ENCODE data around the gene POP7. TPM values are rescaled to one million over a fixed set of nuclear protein-coding genes. Genes with fewer than 3 reads are reported as not detected.
"Not testable (repeated sequence)": the region's sequence is repeated elsewhere in the genome, so short reads cannot be mapped to it uniquely, and the experiment has no call there.

POP7 gene
- polyA plus RNA-seq, 1 experiment, result 35.2 TPM

DNA sequence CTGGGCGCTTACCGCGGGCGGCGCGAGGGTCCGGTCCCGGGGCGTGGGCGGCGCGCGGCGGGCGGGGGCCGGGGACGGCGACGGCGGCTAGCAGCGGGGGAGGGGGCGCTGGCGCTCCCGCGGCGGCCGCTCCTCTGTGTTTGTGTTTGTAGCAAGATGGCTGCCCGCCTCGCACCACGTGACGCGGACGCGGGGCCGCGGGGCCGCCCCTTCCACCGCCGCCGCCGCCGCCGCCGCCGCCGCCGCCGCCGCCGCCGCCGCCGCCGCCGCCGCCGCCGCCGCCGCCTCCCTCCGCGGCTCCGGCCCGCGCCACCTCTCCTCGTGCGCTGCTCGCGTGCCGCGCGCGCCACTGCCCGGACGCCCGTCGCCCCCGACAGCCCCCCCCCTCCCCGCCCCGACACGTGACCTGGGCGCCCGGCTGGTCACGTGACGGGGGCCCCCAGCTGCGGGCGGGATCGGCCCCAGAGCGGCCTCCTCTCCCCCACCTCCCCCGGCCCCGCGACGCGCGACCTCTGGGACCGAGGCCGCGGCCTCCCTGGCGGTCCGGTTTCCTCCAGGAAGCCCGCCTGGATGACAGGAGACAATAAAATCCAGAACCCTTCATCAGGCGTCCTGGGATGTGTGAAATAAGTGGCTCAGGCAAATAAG is 11.7 kb upstream of the POP7 start, which contains the start of gene GIGYF1:
GIGYF1 (minus strand) TSS at position 153 of the 648 bp plus-strand sequence. CDS start 6,012 bp downstream, outside the sequence.
- peak within 1 kb of the TSS; percentile 74 for H3K4me3 ChIP-seq (ENCODE audit: low read depth, low read length)
- no peaks in the 10 kb centered on the region; the same call in 1 of the 2 replicates for H3K27me3 ChIP-seq (ENCODE audit: control insufficient read depth, insufficient read depth, low read length)
- DNase-seq (ENCODE audit: low read depth), result no peak
- H3K36me3 ChIP-seq (ENCODE audit: control insufficient read depth, insufficient read depth, low read length), result peaks cover 3% of the 10 kb centered on the region
- ChIA-PET CTCF (interaction anchor here (5.7 to 10.3 kb wide), 4 partner anchors 11 to 132 kb away, joined by 42 to 162 read pairs (median 97); partner anchors contain the start of genes FBXO24, LRCH4 and POP7), POLR2A (no interaction called here)
- TF ChIP-seq, protein P1, sequence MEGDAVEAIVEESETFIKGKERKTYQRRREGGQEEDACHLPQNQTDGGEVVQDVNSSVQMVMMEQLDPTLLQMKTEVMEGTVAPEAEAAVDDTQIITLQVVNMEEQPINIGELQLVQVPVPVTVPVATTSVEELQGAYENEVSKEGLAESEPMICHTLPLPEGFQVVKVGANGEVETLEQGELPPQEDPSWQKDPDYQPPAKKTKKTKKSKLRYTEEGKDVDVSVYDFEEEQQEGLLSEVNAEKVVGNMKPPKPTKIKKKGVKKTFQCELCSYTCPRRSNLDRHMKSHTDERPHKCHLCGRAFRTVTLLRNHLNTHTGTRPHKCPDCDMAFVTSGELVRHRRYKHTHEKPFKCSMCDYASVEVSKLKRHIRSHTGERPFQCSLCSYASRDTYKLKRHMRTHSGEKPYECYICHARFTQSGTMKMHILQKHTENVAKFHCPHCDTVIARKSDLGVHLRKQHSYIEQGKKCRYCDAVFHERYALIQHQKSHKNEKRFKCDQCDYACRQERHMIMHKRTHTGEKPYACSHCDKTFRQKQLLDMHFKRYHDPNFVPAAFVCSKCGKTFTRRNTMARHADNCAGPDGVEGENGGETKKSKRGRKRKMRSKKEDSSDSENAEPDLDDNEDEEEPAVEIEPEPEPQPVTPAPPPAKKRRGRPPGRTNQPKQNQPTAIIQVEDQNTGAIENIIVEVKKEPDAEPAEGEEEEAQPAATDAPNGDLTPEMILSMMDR (IDR thresholded peaks at IDR 0.05; ENCODE audit: insufficient read depth, low read depth, low read length), result no peak

DNA sequence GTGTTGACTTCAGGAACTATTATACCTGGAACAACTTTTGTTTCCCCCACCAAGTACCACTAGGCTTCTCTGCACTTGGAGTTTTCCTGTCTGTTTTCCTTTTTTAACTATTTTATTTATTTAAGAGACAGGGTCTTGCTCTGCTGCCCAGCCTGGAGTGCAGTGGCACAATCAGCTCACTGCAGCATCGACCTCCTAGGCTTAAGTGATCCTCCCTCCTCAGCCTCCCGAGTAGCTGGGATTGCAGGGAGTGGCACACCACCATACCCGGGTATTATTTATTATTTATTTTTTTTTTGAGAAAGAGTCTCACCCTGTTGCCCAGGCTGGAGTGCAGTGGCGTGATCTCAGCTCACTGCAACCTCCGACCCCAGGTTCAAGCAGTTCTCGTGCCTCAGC is 9.8 kb upstream of the POP7 start:
- TF ChIP-seq, protein P1 (IDR thresholded peaks at IDR 0.05; ENCODE audit: insufficient read depth, low read depth, low read length), result no peak
- Histone ChIP-seq H3K36me3 (ENCODE audit: control insufficient read depth, insufficient read depth, low read length) (peaks cover 1% of the 10 kb centered on the region; the same call in 1 of the 2 replicates), H3K27me3 (ENCODE audit: control insufficient read depth, insufficient read depth, low read length) (no peaks in the 10 kb centered on the region; the same call in 1 of the 2 replicates), H3K4me3 (ENCODE audit: low read depth, low read length) (no peak overlapping the region)
- POLR2A ChIA-PET, result no interaction called here
- no peak for DNase-seq (ENCODE audit: low read depth)
- CTCF ChIA-PET, result interaction anchor here (1.8 to 10.3 kb wide), 2 partner anchors 9 to 132 kb away, joined by 5 to 84 read pairs; partner anchors contain the start of gene POP7

DNA sequence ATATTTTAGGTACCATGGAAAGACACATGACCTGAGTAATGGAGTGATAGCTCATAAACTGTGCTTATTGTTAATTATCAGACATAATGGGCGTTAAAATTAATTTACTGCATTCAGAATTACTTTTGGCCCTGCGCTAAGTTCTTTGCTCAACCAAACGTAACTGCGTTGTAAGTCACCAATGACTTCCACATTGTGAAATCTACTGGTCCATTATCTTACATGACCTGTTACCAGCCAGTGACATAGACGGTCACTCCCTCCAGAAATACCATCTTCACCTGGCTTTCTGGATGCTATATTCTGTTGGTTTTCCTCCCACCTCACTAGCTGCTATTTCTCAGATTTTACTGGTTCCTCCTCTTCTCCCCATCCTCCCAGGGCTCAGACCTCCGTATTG is 6.9 kb upstream of the POP7 start:
- Histone ChIP-seq H3K36me3 (ENCODE audit: control insufficient read depth, insufficient read depth, low read length) (no peaks in the 10 kb centered on the region), H3K4me3 (ENCODE audit: low read depth, low read length) (no peak overlapping the region), H3K27me3 (ENCODE audit: control insufficient read depth, insufficient read depth, low read length) (no peaks in the 10 kb centered on the region; the same call in 1 of the 2 replicates)
- POLR2A ChIA-PET, result no interaction called here
- DNase-seq (ENCODE audit: low read depth), result no peak
- TF ChIP-seq, protein P1 (IDR thresholded peaks at IDR 0.05; ENCODE audit: insufficient read depth, low read depth, low read length), result no peak
- CTCF ChIA-PET, result interaction anchor here (2.3 kb wide), 1 partner anchor 153 kb away, joined by 8 read pairs; the partner anchor contains the start of gene SLC12A9

DNA sequence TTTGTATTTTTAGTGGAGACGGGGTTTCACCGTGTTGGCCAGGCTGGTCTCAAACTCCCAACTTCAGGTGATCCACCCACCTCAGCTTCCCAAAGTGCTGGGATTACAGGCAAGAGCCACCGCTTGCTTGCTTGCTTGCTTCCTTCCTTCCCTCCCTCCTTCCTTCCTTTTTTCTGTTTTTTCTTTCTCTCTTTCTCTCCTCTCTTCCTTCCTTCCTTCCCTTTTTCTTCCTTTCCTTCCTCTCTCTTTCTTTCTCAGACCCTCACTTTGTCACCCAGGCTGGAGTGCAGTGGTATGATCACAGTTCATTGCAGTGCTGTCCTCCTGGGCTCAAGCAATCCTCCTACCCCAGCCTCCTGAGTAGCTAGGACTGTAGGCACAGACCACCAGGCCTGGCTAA is 4.8 kb upstream of the POP7 start:
- DNase-seq (ENCODE audit: low read depth); H3K4me3 ChIP-seq (ENCODE audit: low read depth, low read length); POLR2A ChIA-PET; H3K27me3 ChIP-seq (ENCODE audit: control insufficient read depth, insufficient read depth, low read length); H3K36me3 ChIP-seq (ENCODE audit: control insufficient read depth, insufficient read depth, low read length): not testable (repeated sequence)
- CTCF ChIA-PET, result interaction anchor here (0.6 to 1.9 kb wide), 4 partner anchors 9 to 158 kb away, joined by 3 to 9 read pairs (median 6); partner anchors contain the start of gene SLC12A9

DNA sequence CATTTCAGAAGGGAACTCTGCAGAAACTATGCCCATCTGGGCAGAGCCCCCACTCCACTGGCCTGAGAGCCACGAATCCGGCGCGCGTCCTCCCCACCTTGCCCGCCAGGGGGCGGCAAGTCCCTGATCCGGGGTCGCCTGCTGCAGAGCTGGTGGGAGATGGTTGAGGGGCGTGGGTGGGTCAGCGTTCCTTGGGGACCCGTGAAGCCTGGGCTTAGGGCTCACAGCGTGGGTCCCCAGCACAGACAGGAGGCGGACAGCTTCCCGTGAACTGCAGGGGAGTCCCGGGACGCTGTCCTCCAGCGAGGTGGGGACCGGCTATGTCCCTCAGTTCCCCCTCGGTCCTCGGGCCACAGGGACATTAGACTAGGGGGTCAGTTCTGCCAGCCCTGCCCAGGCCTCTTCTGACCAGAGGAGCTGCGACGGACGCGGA is 585 bp upstream of the POP7 start:
- peak; percentile 18 for DNase-seq (ENCODE audit: low read depth)
- no peaks in the 10 kb centered on the region for H3K36me3 ChIP-seq (ENCODE audit: control insufficient read depth, insufficient read depth, low read length)
- ChIA-PET CTCF (interaction anchor here (0.6 to 3.6 kb wide), 54 partner anchors 9 to 1740 kb away, joined by 3 to 112 read pairs (median 4); partner anchors contain the start of genes EPHB4, EPO, FBXO24 and GIGYF1), POLR2A (interaction anchor here (0.5 to 1.2 kb wide), 4 partner anchors 24 to 184 kb away, joined by 3 to 8 read pairs (median 6); partner anchors contain the start of genes EPHB4, SLC12A9 and UFSP1)
- TF ChIP-seq, protein P1 (IDR thresholded peaks at IDR 0.05; ENCODE audit: insufficient read depth, low read depth, low read length), result peak; percentile 96
- H3K4me3 ChIP-seq (ENCODE audit: low read depth, low read length), result peak overlapping the region; percentile 97
- H3K27me3 ChIP-seq (ENCODE audit: control insufficient read depth, insufficient read depth, low read length), result no peaks in the 10 kb centered on the region

All from BJ (cell line).